HL-60 (cell line): Measurements from ENCODE around the gene GLP1R.

ENCODE experiments used
- DNase-seq, 2 experiments: peaks; one replicate each; pipeline ENCODE4 v3.0.0-alpha.2; 2010 to 2020; ENCODE audit warnings: low read depth in 1 of 2, low spot score in 1 of 2
- H3K27ac ChIP-seq: fragments of 250-450 bp; sonication (Bioruptor Pico); replicated peaks from 2 replicates; pipeline ENCODE4 v1.5.1; 2020; ENCODE audit warnings: mild to moderate bottlenecking, moderate library complexity
- H3K27me3 ChIP-seq: fragments of 250-450 bp; sonication (Bioruptor Pico); 2 replicates; pipeline ENCODE4 v1.5.1; 2021; ENCODE audit warnings: mild to moderate bottlenecking, moderate library complexity; ENCODE audit not compliant: insufficient read depth, poor library complexity, severe bottlenecking
- H3K4me3 ChIP-seq: replicated peaks from 2 replicates; pipeline ENCODE4 v1.5.1; 2011; ENCODE audit warnings: mild to moderate bottlenecking, control low read depth, low read length; ENCODE audit not compliant: insufficient read depth
- GABPA ChIP-seq: IDR thresholded peaks from 2 replicates; pipeline ENCODE4 v1.6.1; 2012; ENCODE audit warnings: low read depth
- POLR2AphosphoS5 ChIP-seq: IDR thresholded peaks from 2 replicates; pipeline ENCODE4 v1.6.1; 2012; ENCODE audit warnings: low read depth
- SPI1 ChIP-seq: IDR thresholded peaks from 2 replicates; pipeline ENCODE4 v1.6.1; 2012; ENCODE audit warnings: low read depth, mild to moderate bottlenecking, borderline replicate concordance
- TF ChIP-seq, protein P1 (sequence below): IDR thresholded peaks from one replicate; pipeline ENCODE4 v1.5.1; 2011; ENCODE audit warnings: low read length, control low read depth, inconsistent platforms; ENCODE audit not compliant: insufficient read depth
- TF ChIP-seq, protein P2 (sequence below): IDR thresholded peaks from 2 replicates; pipeline ENCODE4 v1.6.1; 2012; ENCODE audit warnings: low read depth; ENCODE audit not compliant: insufficient replicate concordance

Gene GLP1R

DNA sequence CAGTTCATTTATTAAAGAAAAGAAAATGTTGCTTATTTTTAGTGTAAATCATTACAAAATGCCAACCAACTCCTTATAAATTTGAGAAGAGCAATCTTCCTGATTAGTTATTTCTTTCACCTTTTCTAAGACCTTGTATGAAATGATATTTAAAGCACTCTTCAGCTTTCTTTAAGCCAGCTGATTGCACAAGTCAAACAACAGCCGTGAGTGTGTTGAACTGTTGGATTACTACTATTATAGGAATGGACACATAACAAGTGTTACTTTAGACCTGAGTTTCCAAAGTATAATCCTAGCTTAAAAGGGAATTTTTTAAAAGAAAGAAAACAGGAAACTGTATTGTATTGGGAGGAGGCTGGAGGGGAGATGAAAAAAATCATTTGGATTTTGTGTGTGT, 26.8 kb upstream of the GLP1R start:
- Histone ChIP-seq H3K27ac (no peak overlapping the region), H3K4me3 (no peak overlapping the region), H3K27me3 (peaks cover 3% of the 10 kb centered on the region)
- no peak for DNase-seq
- TF ChIP-seq, protein P1, sequence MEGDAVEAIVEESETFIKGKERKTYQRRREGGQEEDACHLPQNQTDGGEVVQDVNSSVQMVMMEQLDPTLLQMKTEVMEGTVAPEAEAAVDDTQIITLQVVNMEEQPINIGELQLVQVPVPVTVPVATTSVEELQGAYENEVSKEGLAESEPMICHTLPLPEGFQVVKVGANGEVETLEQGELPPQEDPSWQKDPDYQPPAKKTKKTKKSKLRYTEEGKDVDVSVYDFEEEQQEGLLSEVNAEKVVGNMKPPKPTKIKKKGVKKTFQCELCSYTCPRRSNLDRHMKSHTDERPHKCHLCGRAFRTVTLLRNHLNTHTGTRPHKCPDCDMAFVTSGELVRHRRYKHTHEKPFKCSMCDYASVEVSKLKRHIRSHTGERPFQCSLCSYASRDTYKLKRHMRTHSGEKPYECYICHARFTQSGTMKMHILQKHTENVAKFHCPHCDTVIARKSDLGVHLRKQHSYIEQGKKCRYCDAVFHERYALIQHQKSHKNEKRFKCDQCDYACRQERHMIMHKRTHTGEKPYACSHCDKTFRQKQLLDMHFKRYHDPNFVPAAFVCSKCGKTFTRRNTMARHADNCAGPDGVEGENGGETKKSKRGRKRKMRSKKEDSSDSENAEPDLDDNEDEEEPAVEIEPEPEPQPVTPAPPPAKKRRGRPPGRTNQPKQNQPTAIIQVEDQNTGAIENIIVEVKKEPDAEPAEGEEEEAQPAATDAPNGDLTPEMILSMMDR: no peak
- no peak for TF ChIP-seq SPI1
- TF ChIP-seq GABPA: no peak
- no peak for TF ChIP-seq POLR2AphosphoS5
- TF ChIP-seq, protein P2, sequence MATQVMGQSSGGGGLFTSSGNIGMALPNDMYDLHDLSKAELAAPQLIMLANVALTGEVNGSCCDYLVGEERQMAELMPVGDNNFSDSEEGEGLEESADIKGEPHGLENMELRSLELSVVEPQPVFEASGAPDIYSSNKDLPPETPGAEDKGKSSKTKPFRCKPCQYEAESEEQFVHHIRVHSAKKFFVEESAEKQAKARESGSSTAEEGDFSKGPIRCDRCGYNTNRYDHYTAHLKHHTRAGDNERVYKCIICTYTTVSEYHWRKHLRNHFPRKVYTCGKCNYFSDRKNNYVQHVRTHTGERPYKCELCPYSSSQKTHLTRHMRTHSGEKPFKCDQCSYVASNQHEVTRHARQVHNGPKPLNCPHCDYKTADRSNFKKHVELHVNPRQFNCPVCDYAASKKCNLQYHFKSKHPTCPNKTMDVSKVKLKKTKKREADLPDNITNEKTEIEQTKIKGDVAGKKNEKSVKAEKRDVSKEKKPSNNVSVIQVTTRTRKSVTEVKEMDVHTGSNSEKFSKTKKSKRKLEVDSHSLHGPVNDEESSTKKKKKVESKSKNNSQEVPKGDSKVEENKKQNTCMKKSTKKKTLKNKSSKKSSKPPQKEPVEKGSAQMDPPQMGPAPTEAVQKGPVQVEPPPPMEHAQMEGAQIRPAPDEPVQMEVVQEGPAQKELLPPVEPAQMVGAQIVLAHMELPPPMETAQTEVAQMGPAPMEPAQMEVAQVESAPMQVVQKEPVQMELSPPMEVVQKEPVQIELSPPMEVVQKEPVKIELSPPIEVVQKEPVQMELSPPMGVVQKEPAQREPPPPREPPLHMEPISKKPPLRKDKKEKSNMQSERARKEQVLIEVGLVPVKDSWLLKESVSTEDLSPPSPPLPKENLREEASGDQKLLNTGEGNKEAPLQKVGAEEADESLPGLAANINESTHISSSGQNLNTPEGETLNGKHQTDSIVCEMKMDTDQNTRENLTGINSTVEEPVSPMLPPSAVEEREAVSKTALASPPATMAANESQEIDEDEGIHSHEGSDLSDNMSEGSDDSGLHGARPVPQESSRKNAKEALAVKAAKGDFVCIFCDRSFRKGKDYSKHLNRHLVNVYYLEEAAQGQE: no peak

DNA sequence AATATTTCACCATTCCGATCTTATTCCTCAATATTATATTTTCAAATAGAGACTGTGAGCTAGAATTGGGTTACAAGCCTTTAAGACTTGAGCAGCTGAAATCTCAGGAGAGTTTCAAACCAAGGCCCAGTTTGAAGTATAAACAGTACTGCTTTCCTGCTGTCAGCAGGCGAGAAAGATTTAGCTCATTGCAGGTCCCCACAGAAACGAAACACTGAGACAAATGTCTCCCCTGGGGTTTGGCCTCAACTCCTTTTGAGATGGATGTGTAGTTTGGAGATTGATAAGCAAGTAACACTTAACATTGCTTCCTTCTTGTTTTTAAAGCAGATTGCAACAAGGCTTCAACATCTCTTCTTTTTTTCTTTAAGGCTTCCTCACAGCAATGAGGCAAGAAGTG, 22.4 kb upstream of the GLP1R start:
- no peak for DNase-seq
- Histone ChIP-seq H3K27ac (no peak overlapping the region), H3K4me3 (no peak overlapping the region), H3K27me3 (peaks cover 3% of the 10 kb centered on the region)
- TF ChIP-seq GABPA (no peak), POLR2AphosphoS5 (no peak), SPI1 (no peak)
- TF ChIP-seq, protein P2: no peak
- TF ChIP-seq, protein P1: no peak

DNA sequence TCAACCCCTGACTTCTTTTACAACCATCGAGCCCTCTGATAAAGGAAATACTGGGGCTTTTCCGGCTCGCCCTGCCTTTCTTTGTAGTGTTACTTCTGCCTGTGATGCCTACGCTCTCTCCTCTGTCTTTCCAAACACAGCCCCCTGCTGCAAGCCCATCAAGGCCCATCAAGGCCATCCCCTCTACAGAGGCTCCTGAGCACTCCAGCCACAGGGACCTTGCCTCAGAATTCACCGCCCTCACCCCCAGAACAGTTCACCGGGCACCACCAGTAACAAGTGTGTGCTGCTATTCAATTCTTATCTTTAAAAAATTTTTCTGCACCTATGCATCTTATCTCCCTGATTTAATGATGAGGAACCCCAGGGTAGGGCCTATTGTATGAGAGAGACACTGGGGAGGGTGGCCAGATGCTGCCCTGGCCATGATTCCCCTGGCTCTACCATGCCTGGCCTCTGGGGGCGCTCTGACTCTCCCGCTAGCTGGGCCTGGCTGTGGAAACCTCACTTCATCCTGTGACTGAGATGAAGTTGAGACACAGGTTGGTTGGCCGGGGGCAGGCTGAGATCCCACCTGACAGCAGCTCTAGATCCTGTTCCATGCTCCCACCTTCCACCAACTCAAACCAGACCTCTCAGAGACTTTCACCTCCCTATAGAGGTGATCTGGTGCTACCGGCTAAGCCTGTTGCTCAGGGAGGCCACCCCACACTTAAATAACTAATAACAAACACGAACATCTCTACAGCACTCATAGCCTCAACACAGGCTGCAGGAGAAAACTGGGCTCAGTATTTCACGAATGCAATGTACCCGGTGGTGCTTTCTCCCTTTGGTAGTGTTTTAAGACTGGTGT, 19.2 kb upstream of the GLP1R start:
- Histone ChIP-seq H3K27me3 (peaks cover 8% of the 10 kb centered on the region), H3K4me3 (no peak overlapping the region), H3K27ac (no peak overlapping the region)
- TF ChIP-seq POLR2AphosphoS5 (no peak), SPI1 (no peak)
- TF ChIP-seq, protein P2: no peak
- TF ChIP-seq, protein P1: peak; percentile 84
- DNase-seq: peak in 1 of 2 experiments; percentile 29
